Esophagus (tissue), 2 donors: ENCODE results near the gene DLGAP4. TPM values are rescaled to one million over a fixed set of nuclear protein-coding genes. Genes with fewer than 3 reads are reported as not detected.
A peak's percentile ranks its signal among the peaks of the same experiment; 100 is the strongest.

Source experiments
- H3K27ac ChIP-seq, 2 donors: one replicate each; pipeline ENCODE4 v1.5.1; 2013; ENCODE audit warnings: low read depth in 2 of 2, mild to moderate bottlenecking in 2 of 2, inconsistent platforms in 1 of 2, low read length in 1 of 2, moderate library complexity in 1 of 2
- H3K27me3 ChIP-seq, 2 donors: one replicate each; pipeline ENCODE4 v1.6.1; 2013; ENCODE audit warnings: low read length in 2 of 2, control low read depth in 1 of 2, mild to moderate bottlenecking in 1 of 2; ENCODE audit not compliant: insufficient read depth in 2 of 2, control insufficient read depth in 1 of 2
- H3K36me3 ChIP-seq, 2 donors: one replicate each; pipeline ENCODE4 v1.6.1; 2013; ENCODE audit warnings: low read length in 1 of 2; ENCODE audit not compliant: control insufficient read depth in 2 of 2, insufficient read depth in 2 of 2
- H3K4me1 ChIP-seq, 2 donors: one replicate each; pipeline ENCODE4 v1.6.1; 2013; ENCODE audit warnings: low read length in 1 of 2; ENCODE audit not compliant: control insufficient read depth in 2 of 2, insufficient read depth in 2 of 2
- H3K4me3 ChIP-seq, 2 donors: one replicate each; pipeline ENCODE4 v1.5.1; 2013; ENCODE audit warnings: low read length in 2 of 2, mild to moderate bottlenecking in 2 of 2, low read depth in 1 of 2, moderate library complexity in 1 of 2
- H3K9me3 ChIP-seq, 2 donors: one replicate each; pipeline ENCODE4 v1.6.1; 2013; ENCODE audit warnings: mild to moderate bottlenecking in 2 of 2, low read depth in 1 of 2, low read length in 1 of 2, moderate library complexity in 1 of 2; ENCODE audit not compliant: control insufficient read depth in 2 of 2, insufficient read depth in 1 of 2
- WGBS, 2 donors: extraction: QIAGEN DNeasy Blood & Tissue Kit; methylation state at CpG; one replicate each; pipeline ENCODE4 v1.1.7; 2013; 5-methylcytosine and 5-hydroxymethylcytosine counted together
- polyA plus RNA-seq, 2 donors: library from polyadenylated mRNA; stranded (reverse); fragments of 200-250 nt; gene quantifications; one replicate each; pipeline ENCODE4 v1.2.3, GENCODE V29; 2013
- donor health status: healthy with polysubstance abuse.
- donor health status: Bipolar disorder and iron deficiency.

DLGAP4 gene
- polyA plus RNA-seq, 2 donors = 15.8 to 24.3 TPM

GRCh38 chr20:36498386-36499179 lies 192.4 kb downstream of the DLGAP4 start:
- WGBS, 2 donors = 83 to 90% methylated on average over 14 of the region's 14 CpGs
- Histone ChIP-seq H3K9me3 (no peaks in the 10 kb centered on the region), H3K27me3 (no peaks in the 10 kb centered on the region), H3K36me3 (peaks cover 0 to 29% of the 10 kb centered on the region in 2 donors), H3K27ac (no peak overlapping the region), H3K4me1 (peaks cover 3 to 9% of the 10 kb centered on the region in 2 donors), H3K4me3 (no peak overlapping the region)

GRCh38 chr20:36499211-36499610 lies 193.1 kb downstream of the DLGAP4 start:
- Histone ChIP-seq H3K9me3 (no peaks in the 10 kb centered on the region), H3K27ac (no peak overlapping the region), H3K4me1 (peaks cover 3% of the 10 kb centered on the region in 2 donors), H3K27me3 (no peaks in the 10 kb centered on the region), H3K36me3 (peaks cover 0 to 29% of the 10 kb centered on the region in 2 donors), H3K4me3 (no peak overlapping the region)
- WGBS, 2 donors = 92 to 93% methylated on average over 25 to 26 of the region's 26 CpGs

- Histone ChIP-seq H3K27me3 (no peaks in the 10 kb centered on the region), H3K4me3 (no peak overlapping the region), H3K36me3 (peaks cover 0 to 29% of the 10 kb centered on the region in 2 donors), H3K4me1 (peaks cover 3% of the 10 kb centered on the region in 2 donors), H3K27ac (no peak overlapping the region), H3K9me3 (no peaks in the 10 kb centered on the region)
- 88 to 90% methylated on average over 31 of the region's 31 CpGs for WGBS, 2 donors
Measured at GRCh38 chr20:36499723-36500501, 193.8 kb downstream of the DLGAP4 start.

- WGBS, 2 donors = 68 to 79% methylated on average over 3 of the region's 3 CpGs
- Histone ChIP-seq H3K36me3 (peaks cover 0 to 28% of the 10 kb centered on the region in 2 donors), H3K4me1 (peaks cover 2% of the 10 kb centered on the region in 2 donors), H3K9me3 (no peaks in the 10 kb centered on the region), H3K27ac (no peak overlapping the region), H3K27me3 (no peaks in the 10 kb centered on the region), H3K4me3 (no peak overlapping the region)
Measured at GRCh38 chr20:36501367-36502006, 195.3 kb downstream of the DLGAP4 start.

GRCh38 chr20:36504295-36504694 lies 198.2 kb downstream of the DLGAP4 start:
- Histone ChIP-seq H3K4me1 (no peaks in the 10 kb centered on the region), H3K27ac (no peak overlapping the region), H3K4me3 (no peak overlapping the region), H3K36me3 (peaks cover 0 to 20% of the 10 kb centered on the region in 2 donors), H3K27me3 (no peaks in the 10 kb centered on the region), H3K9me3 (no peaks in the 10 kb centered on the region)
- 92 to 95% methylated on average over 4 of the region's 4 CpGs for WGBS, 2 donors

GRCh38 chr20:36506253-36506652 lies 200.1 kb downstream of the DLGAP4 start:
- no peak overlapping the region for H3K27ac ChIP-seq
- peaks cover 0 to 9% of the 10 kb centered on the region in 2 donors for H3K36me3 ChIP-seq
- no peak overlapping the region for H3K4me3 ChIP-seq
- 40 to 42% methylated on average over 1 of the region's 1 CpG for WGBS, 2 donors
- H3K27me3 ChIP-seq = no peaks in the 10 kb centered on the region
- no peaks in the 10 kb centered on the region for H3K4me1 ChIP-seq
- H3K9me3 ChIP-seq = no peaks in the 10 kb centered on the region

- H3K36me3 ChIP-seq = peaks cover 0 to 6% of the 10 kb centered on the region in 2 donors
- 78 to 82% methylated on average over 6 of the region's 6 CpGs for WGBS, 2 donors
- no peaks in the 10 kb centered on the region for H3K9me3 ChIP-seq
- H3K27ac ChIP-seq = peak overlapping the region in 1 of 2 donors; percentile 2
- no peaks in the 10 kb centered on the region for H3K4me1 ChIP-seq
- H3K4me3 ChIP-seq = no peak overlapping the region
- no peaks in the 10 kb centered on the region for H3K27me3 ChIP-seq
Measured at GRCh38 chr20:36507746-36508145, 201.6 kb downstream of the DLGAP4 start.

GRCh38 chr20:36519012-36519719 lies 213.0 kb downstream of the DLGAP4 start:
- no peak overlapping the region for H3K27ac ChIP-seq
- no peak overlapping the region for H3K4me3 ChIP-seq
- no peaks in the 10 kb centered on the region for H3K9me3 ChIP-seq
- 92 to 96% methylated on average over 17 of the region's 17 CpGs for WGBS, 2 donors
- H3K4me1 ChIP-seq = no peaks in the 10 kb centered on the region
- no peaks in the 10 kb centered on the region for H3K27me3 ChIP-seq
- peaks cover 3 to 6% of the 10 kb centered on the region in 2 donors for H3K36me3 ChIP-seq

GRCh38 chr20:36519944-36520343 lies 213.8 kb downstream of the DLGAP4 start:
- H3K36me3 ChIP-seq = peaks cover 3 to 8% of the 10 kb centered on the region in 2 donors
- no peak overlapping the region for H3K27ac ChIP-seq
- H3K27me3 ChIP-seq = no peaks in the 10 kb centered on the region
- H3K9me3 ChIP-seq = no peaks in the 10 kb centered on the region
- H3K4me1 ChIP-seq = no peaks in the 10 kb centered on the region
- WGBS, 2 donors = 87 to 94% methylated on average over 2 of the region's 2 CpGs
- no peak overlapping the region for H3K4me3 ChIP-seq
